AG10803 (cell line): ENCODE data around the gene LAMTOR2.

ENCODE experiments used
- DNase-seq: peaks from one replicate; pipeline ENCODE4 v3.0.0; 2010; ENCODE audit warnings: low read depth
- H3K4me3 ChIP-seq: 2 replicates; pipeline ENCODE4 v1.5.1; 2011; ENCODE audit warnings: mild to moderate bottlenecking, low read length, control low read depth
- TF ChIP-seq, protein P1 (sequence below): conservative IDR thresholded peaks from 2 replicates; pipeline ENCODE4 v1.5.1; 2011; ENCODE audit warnings: mild to moderate bottlenecking, low read length, control low read depth, inconsistent platforms

The LAMTOR2 gene

DNA sequence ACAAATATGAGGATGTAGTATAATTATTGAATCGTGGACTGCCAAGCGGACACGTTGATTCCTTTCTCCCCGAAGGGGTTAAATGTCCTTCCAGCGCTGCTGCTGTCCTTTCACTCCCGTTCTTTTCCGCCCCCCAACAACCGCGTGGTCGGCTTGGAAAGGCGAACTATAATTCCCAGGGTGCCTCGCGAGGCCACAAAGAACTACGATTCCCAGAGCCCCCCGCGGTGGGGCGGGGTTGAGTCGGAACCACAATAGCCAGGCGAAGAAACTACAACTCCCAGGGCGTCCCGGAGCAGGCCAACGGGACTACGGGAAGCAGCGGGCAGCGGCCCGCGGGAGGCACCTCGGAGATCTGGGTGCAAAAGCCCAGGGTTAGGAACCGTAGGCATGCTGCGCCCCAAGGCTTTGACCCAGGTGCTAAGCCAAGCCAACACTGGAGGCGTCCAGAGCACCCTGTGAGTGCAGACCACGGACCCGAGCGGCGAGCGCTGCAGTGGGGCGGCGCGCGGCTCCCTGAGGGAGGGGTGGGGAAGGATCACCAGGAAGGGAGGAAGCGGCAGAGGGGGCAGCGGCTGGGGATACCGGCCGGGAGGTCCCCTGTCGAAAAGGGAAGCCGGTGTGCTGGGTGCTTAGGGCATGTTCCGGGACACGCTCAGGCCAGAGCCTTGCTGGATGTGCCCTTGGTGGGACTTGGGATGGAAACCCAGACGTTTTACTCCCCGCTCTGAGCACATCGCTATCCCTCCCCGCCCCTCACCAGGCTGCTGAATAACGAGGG lies at the start of gene LAMTOR2:
Gene LAMTOR2, plus strand, starts transcription at position 283 of the 781 bp plus-strand sequence. Its CDS starts 108 bp downstream, at position 391.
- H3K4me3 ChIP-seq, result peak within 1 kb of the TSS; percentile 98
- TF ChIP-seq, protein P1, sequence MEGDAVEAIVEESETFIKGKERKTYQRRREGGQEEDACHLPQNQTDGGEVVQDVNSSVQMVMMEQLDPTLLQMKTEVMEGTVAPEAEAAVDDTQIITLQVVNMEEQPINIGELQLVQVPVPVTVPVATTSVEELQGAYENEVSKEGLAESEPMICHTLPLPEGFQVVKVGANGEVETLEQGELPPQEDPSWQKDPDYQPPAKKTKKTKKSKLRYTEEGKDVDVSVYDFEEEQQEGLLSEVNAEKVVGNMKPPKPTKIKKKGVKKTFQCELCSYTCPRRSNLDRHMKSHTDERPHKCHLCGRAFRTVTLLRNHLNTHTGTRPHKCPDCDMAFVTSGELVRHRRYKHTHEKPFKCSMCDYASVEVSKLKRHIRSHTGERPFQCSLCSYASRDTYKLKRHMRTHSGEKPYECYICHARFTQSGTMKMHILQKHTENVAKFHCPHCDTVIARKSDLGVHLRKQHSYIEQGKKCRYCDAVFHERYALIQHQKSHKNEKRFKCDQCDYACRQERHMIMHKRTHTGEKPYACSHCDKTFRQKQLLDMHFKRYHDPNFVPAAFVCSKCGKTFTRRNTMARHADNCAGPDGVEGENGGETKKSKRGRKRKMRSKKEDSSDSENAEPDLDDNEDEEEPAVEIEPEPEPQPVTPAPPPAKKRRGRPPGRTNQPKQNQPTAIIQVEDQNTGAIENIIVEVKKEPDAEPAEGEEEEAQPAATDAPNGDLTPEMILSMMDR, result no peak
- DNase-seq, result peak; percentile 91

DNA sequence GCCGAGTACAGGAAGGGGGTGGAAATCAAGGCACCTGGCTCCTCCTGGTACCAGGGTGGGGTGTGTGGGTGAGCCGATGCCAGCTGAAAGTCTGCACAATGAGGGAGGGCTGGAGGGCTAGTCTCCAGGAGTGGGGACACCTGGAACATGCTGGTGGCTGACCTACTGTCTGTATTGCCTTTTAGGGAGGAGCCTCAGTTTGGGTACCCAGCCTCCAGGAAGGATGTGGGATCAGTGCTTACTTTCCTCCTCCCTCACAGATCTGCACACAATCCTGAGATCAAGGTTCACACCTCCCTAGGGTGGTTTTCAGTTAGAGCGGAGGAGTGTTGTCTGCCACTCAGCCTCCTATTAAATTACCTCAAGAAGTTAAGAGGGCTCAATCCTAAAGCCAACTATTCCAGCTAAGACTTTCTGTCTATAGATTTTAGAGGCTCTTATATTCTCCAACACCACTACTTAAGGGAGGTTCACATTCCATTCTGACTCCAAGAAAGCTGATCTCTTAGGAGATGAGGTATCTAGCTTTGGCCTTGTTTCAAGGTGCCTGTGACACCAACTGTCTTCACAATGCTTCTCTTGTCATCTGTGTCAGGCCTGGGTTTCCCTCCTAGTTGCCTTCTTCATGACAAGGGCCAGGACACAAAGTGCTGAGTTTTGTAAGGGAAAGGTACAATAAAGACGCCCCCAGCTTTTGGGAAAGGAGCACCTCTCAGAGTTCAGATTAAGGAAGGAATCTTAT lies 49.6 kb upstream of the LAMTOR2 start:
- DNase-seq, result no peak
- TF ChIP-seq, protein P1, result no peak
- no peak overlapping the region for H3K4me3 ChIP-seq

DNA sequence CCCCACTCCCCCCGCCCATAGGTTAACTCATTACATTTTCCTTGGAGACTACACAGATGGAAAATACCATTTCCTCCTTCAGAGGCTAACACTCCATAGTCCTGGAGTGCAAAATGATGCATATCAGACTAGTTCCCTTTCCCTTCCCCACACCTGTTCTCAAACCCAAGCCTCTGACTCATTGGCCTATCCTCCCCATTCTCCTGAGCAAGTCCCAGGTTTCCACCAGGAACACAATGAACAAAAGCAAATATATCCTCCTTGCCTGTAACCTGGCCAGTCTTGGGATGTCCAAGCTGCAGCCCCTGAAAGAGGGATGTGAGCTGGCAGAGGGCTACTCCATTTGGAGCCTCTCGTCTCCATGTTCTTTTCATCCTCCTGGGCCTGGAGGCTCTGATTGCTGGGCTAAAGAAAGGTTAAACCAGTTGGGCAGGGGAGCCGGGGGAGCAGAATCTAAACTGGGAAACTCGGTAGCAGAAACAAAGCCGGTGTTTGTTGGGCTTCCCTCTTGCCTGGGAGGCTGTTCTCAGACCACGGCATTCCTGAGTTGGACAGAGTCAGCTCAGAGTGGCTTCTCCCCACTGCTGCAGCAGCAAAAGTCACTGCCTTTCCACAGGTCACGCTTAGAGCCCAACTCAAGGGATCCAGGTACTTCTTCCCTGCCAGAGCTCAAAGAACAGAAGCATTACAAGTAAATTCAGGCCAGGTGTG lies 47.8 kb upstream of the LAMTOR2 start:
- no peak overlapping the region for H3K4me3 ChIP-seq
- TF ChIP-seq, protein P1, result no peak
- DNase-seq, result no peak

DNA sequence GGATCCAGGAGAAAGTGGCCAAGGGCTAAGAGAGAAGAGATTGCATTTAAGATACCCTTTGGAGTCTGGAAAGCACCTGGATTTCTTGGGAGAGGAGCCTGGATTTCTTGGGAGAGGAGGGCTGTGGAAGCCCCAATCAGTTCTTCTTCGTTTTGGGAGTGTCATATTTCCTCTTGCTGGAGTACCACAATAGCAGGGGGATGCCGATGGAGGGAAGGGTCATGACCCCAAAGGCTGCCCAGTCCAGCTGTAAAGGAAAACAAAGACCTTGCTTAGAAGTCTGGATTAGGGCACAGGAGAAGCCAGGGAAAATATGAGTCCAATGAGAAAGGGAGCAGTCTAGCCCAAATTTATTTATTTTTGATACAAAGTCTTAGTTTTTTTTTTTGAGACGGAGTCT lies 45.2 kb upstream of the LAMTOR2 start:
- TF ChIP-seq, protein P1, result no peak

DNA sequence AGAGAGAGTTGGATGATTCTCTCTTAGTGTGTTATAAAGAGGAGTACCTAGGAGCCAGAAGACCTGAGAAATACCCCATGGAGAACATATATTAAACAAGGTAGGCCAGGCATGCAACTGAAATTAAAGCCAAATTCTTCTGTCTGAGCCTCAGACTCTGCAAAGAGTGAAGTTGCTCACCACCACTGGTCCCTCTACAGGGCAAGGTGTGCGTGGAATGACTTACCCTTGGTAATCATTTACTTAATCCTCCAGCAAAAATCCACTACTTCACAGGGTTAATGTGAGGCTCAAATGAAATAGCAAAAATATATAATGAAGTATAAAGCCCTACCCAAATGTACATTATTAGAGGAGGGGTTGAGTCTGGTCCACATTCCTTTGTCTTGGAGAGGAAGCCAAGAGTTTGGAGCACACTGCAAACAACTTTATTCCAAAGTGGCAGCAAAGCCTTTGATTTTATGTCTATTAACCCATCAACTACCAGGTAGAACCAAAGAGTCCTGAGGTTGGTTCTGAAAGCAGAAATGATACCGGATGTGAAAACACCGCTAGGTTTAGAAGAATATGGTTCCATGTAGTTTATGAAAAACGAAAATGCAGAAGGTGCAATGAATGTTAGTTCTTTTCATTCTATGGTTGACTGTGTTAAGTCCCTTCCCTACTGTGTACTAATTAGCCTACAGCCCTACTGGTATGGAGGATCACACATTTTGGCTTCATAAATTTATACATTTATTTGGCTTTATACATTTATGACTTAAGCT lies 42.3 kb upstream of the LAMTOR2 start:
- TF ChIP-seq, protein P1, result no peak
- no peak overlapping the region for H3K4me3 ChIP-seq
- DNase-seq, result no peak

More for the DNA sequence above, 45.2 kb upstream of the LAMTOR2 start:
- no peak for DNase-seq
- no peak overlapping the region for H3K4me3 ChIP-seq

DNA sequence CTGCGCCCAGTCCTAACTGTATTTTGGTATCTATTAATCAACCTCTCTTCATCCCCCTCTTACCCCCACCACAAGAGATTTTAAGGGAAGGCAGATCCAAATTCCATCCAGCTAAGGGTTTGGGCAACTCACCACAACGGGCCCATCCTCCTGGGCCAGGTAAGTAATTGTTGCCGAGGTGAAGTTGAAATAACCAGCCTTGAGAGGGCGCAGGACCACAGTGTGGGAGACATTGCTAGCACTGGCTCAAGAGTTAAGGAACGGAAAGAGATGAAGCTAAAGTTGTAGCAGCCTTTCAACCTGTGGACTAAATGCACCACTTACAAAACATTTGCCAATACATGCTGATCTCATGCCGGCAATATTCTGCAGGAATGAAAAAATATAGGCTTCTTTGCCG lies 39.8 kb upstream of the LAMTOR2 start:
- TF ChIP-seq, protein P1, result no peak
- DNase-seq, result no peak

More for the DNA sequence above, 39.8 kb upstream of the LAMTOR2 start:
- H3K4me3 ChIP-seq, result no peak overlapping the region
